OCI-LY7 (cell line): ENCODE data around the gene SRRM2.

ENCODE experiments used
- EZH2phosphoT487 ChIP-seq: fragments of 200-600 bp; sonication (generic); IDR thresholded peaks from 2 replicates; pipeline ENCODE4 v1.6.1; 2018; ENCODE audit warnings: low read depth, borderline replicate concordance, mild to moderate bottlenecking, mixed run types, antibody characterized with exemption, low read length, moderate library complexity, mixed read lengths
- TF ChIP-seq, protein P1 (sequence below): fragments of 200-600 bp; sonication (generic); conservative IDR thresholded peaks from 2 replicates; pipeline ENCODE4 v1.5.1; 2014; ENCODE audit warnings: mild to moderate bottlenecking, antibody characterized with exemption, low read length, moderate library complexity, mixed read lengths

GRCh38 chr16:2784358-2785100, 32.1 kb downstream of the SRRM2 start:
- TF ChIP-seq, protein P1, sequence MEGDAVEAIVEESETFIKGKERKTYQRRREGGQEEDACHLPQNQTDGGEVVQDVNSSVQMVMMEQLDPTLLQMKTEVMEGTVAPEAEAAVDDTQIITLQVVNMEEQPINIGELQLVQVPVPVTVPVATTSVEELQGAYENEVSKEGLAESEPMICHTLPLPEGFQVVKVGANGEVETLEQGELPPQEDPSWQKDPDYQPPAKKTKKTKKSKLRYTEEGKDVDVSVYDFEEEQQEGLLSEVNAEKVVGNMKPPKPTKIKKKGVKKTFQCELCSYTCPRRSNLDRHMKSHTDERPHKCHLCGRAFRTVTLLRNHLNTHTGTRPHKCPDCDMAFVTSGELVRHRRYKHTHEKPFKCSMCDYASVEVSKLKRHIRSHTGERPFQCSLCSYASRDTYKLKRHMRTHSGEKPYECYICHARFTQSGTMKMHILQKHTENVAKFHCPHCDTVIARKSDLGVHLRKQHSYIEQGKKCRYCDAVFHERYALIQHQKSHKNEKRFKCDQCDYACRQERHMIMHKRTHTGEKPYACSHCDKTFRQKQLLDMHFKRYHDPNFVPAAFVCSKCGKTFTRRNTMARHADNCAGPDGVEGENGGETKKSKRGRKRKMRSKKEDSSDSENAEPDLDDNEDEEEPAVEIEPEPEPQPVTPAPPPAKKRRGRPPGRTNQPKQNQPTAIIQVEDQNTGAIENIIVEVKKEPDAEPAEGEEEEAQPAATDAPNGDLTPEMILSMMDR: no peak
- TF ChIP-seq EZH2phosphoT487: no peak
